ENCODE measurements around the gene WDR46.

Gene WDR46

DNA sequence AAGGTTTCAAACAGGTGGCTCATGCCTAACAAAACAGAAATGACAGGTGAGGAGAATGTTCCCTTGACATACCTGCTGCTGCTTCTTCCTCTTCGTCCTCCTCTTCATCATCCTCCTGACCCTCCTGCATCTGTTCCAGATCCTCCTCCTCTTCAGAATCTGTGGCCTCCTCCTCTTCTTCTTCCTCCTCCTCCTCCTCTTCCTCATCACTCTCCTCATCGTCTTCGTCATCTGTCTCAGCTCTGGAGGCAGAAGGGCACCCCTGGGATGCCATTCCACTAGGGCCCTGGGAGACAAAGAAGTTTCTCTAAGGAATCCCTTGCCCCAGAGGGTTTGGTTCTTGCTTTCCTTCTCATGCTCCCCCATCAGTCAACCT, 30.9 kb upstream of the WDR46 start (continued):
- TF ChIP-seq, protein P1, sequence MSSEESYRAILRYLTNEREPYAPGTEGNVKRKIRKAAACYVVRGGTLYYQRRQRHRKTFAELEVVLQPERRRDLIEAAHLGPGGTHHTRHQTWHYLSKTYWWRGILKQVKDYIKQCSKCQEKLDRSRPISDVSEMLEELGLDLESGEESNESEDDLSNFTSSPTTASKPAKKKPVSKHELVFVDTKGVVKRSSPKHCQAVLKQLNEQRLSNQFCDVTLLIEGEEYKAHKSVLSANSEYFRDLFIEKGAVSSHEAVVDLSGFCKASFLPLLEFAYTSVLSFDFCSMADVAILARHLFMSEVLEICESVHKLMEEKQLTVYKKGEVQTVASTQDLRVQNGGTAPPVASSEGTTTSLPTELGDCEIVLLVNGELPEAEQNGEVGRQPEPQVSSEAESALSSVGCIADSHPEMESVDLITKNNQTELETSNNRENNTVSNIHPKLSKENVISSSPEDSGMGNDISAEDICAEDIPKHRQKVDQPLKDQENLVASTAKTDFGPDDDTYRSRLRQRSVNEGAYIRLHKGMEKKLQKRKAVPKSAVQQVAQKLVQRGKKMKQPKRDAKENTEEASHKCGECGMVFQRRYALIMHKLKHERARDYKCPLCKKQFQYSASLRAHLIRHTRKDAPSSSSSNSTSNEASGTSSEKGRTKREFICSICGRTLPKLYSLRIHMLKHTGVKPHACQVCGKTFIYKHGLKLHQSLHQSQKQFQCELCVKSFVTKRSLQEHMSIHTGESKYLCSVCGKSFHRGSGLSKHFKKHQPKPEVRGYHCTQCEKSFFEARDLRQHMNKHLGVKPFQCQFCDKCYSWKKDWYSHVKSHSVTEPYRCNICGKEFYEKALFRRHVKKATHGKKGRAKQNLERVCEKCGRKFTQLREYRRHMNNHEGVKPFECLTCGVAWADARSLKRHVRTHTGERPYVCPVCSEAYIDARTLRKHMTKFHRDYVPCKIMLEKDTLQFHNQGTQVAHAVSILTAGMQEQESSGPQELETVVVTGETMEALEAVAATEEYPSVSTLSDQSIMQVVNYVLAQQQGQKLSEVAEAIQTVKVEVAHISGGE (tag by site-specific recombination; conservative IDR thresholded peaks at IDR 0.05; ENCODE audit: low read depth) = no peak
- no peak for TF ChIP-seq ZNF544 (tag by site-specific recombination; IDR thresholded peaks at IDR 0.05)
- TF ChIP-seq, protein P2, sequence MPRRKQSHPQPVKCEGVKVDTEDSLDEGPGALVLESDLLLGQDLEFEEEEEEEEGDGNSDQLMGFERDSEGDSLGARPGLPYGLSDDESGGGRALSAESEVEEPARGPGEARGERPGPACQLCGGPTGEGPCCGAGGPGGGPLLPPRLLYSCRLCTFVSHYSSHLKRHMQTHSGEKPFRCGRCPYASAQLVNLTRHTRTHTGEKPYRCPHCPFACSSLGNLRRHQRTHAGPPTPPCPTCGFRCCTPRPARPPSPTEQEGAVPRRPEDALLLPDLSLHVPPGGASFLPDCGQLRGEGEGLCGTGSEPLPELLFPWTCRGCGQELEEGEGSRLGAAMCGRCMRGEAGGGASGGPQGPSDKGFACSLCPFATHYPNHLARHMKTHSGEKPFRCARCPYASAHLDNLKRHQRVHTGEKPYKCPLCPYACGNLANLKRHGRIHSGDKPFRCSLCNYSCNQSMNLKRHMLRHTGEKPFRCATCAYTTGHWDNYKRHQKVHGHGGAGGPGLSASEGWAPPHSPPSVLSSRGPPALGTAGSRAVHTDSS (tag by site-specific recombination; IDR thresholded peaks at IDR 0.05) = peak; percentile 100
- TF ChIP-seq SCRT2 (tag by site-specific recombination; IDR thresholded peaks at IDR 0.05) = peak; percentile 53
- TF ChIP-seq, protein P3, sequence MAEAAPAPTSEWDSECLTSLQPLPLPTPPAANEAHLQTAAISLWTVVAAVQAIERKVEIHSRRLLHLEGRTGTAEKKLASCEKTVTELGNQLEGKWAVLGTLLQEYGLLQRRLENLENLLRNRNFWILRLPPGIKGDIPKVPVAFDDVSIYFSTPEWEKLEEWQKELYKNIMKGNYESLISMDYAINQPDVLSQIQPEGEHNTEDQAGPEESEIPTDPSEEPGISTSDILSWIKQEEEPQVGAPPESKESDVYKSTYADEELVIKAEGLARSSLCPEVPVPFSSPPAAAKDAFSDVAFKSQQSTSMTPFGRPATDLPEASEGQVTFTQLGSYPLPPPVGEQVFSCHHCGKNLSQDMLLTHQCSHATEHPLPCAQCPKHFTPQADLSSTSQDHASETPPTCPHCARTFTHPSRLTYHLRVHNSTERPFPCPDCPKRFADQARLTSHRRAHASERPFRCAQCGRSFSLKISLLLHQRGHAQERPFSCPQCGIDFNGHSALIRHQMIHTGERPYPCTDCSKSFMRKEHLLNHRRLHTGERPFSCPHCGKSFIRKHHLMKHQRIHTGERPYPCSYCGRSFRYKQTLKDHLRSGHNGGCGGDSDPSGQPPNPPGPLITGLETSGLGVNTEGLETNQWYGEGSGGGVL (tag by site-specific recombination; IDR thresholded peaks at IDR 0.05) = no peak
- no peak for TF ChIP-seq ZXDB (tag by site-specific recombination; IDR thresholded peaks at IDR 0.05)
- no peak for TF ChIP-seq YY2 (tag by site-specific recombination; IDR thresholded peaks at IDR 0.05)
- TF ChIP-seq KLF8 (tag by site-specific recombination; IDR thresholded peaks at IDR 0.05) = no peak
- no peak for TF ChIP-seq ZNF785 (tag by site-specific recombination; IDR thresholded peaks at IDR 0.05)
- no peak for TF ChIP-seq ZNF677 (tag by site-specific recombination; IDR thresholded peaks at IDR 0.05)
- TF ChIP-seq, protein P4, sequence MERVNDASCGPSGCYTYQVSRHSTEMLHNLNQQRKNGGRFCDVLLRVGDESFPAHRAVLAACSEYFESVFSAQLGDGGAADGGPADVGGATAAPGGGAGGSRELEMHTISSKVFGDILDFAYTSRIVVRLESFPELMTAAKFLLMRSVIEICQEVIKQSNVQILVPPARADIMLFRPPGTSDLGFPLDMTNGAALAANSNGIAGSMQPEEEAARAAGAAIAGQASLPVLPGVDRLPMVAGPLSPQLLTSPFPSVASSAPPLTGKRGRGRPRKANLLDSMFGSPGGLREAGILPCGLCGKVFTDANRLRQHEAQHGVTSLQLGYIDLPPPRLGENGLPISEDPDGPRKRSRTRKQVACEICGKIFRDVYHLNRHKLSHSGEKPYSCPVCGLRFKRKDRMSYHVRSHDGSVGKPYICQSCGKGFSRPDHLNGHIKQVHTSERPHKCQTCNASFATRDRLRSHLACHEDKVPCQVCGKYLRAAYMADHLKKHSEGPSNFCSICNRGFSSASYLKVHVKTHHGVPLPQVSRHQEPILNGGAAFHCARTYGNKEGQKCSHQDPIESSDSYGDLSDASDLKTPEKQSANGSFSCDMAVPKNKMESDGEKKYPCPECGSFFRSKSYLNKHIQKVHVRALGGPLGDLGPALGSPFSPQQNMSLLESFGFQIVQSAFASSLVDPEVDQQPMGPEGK (tag by site-specific recombination; IDR thresholded peaks at IDR 0.05) = no peak
- TF ChIP-seq REPIN1 (tag by site-specific recombination; IDR thresholded peaks at IDR 0.05; ENCODE audit: low read depth) = no peak
- TF ChIP-seq ZNF596 (tag by site-specific recombination; IDR thresholded peaks at IDR 0.05) = no peak
- TF ChIP-seq OVOL3 (tag by site-specific recombination; IDR thresholded peaks at IDR 0.05) = no peak
- TF ChIP-seq, protein P5, sequence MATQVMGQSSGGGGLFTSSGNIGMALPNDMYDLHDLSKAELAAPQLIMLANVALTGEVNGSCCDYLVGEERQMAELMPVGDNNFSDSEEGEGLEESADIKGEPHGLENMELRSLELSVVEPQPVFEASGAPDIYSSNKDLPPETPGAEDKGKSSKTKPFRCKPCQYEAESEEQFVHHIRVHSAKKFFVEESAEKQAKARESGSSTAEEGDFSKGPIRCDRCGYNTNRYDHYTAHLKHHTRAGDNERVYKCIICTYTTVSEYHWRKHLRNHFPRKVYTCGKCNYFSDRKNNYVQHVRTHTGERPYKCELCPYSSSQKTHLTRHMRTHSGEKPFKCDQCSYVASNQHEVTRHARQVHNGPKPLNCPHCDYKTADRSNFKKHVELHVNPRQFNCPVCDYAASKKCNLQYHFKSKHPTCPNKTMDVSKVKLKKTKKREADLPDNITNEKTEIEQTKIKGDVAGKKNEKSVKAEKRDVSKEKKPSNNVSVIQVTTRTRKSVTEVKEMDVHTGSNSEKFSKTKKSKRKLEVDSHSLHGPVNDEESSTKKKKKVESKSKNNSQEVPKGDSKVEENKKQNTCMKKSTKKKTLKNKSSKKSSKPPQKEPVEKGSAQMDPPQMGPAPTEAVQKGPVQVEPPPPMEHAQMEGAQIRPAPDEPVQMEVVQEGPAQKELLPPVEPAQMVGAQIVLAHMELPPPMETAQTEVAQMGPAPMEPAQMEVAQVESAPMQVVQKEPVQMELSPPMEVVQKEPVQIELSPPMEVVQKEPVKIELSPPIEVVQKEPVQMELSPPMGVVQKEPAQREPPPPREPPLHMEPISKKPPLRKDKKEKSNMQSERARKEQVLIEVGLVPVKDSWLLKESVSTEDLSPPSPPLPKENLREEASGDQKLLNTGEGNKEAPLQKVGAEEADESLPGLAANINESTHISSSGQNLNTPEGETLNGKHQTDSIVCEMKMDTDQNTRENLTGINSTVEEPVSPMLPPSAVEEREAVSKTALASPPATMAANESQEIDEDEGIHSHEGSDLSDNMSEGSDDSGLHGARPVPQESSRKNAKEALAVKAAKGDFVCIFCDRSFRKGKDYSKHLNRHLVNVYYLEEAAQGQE (tag by site-specific recombination; IDR thresholded peaks at IDR 0.05) = no peak
- TF ChIP-seq ZNF626 (tag by site-specific recombination; IDR thresholded peaks at IDR 0.05) = no peak
- no peak for TF ChIP-seq ZNF529 (tag by site-specific recombination; IDR thresholded peaks at IDR 0.05; ENCODE audit: insufficient replicate concordance)
- TF ChIP-seq, protein P6, sequence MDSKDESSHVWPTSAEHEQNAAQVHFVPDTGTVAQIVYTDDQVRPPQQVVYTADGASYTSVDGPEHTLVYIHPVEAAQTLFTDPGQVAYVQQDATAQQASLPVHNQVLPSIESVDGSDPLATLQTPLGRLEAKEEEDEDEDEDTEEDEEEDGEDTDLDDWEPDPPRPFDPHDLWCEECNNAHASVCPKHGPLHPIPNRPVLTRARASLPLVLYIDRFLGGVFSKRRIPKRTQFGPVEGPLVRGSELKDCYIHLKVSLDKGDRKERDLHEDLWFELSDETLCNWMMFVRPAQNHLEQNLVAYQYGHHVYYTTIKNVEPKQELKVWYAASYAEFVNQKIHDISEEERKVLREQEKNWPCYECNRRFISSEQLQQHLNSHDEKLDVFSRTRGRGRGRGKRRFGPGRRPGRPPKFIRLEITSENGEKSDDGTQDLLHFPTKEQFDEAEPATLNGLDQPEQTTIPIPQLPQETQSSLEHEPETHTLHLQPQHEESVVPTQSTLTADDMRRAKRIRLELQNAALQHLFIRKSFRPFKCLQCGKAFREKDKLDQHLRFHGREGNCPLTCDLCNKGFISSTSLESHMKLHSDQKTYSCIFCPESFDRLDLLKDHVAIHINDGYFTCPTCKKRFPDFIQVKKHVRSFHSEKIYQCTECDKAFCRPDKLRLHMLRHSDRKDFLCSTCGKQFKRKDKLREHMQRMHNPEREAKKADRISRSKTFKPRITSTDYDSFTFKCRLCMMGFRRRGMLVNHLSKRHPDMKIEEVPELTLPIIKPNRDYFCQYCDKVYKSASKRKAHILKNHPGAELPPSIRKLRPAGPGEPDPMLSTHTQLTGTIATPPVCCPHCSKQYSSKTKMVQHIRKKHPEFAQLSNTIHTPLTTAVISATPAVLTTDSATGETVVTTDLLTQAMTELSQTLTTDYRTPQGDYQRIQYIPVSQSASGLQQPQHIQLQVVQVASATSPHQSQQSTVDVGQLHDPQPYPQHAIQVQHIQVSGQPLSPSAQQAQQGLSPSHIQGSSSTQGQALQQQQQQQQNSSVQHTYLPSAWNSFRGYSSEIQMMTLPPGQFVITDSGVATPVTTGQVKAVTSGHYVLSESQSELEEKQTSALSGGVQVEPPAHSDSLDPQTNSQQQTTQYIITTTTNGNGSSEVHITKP (tag by site-specific recombination; IDR thresholded peaks at IDR 0.05) = no peak
- TF ChIP-seq GLI2 (tag by site-specific recombination; IDR thresholded peaks at IDR 0.05; ENCODE audit: borderline replicate concordance, low read depth) = no peak
- TF ChIP-seq GLIS1 (tag by site-specific recombination; IDR thresholded peaks at IDR 0.05) = no peak
- TF ChIP-seq ZNF76 (tag by site-specific recombination; IDR thresholded peaks at IDR 0.05; ENCODE audit: borderline replicate concordance, low read depth) = no peak
- no peak for TF ChIP-seq ZNF560 (tag by site-specific recombination; IDR thresholded peaks at IDR 0.05; ENCODE audit: borderline replicate concordance)
- TF ChIP-seq, protein P7, sequence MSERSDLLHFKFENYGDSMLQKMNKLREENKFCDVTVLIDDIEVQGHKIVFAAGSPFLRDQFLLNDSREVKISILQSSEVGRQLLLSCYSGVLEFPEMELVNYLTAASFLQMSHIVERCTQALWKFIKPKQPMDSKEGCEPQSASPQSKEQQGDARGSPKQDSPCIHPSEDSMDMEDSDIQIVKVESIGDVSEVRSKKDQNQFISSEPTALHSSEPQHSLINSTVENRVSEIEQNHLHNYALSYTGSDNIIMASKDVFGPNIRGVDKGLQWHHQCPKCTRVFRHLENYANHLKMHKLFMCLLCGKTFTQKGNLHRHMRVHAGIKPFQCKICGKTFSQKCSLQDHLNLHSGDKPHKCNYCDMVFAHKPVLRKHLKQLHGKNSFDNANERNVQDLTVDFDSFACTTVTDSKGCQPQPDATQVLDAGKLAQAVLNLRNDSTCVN (tag by site-specific recombination; optimal IDR thresholded peaks at IDR 0.05) = no peak

All from HEK293 (cell line).